Kidney (tissue), 14 donors: ENCODE results near the gene SPATA2. TPM values are rescaled to one million over a fixed set of nuclear protein-coding genes. Genes with fewer than 3 reads are reported as not detected.
A peak's percentile ranks its signal among the peaks of the same experiment; 100 is the strongest.

ENCODE experiments used
- DNase-seq, 5 donors: peaks; one replicate each; pipeline ENCODE4 v3.0.0-alpha.2; 2013 to 2020
- FAIRE-seq: peaks from 2 replicates; lab custom pipeline; 2012; peaks lifted over from hg19 to GRCh38; lab: Jason Lieb, UNC
- H3K27ac ChIP-seq, 2 donors: one replicate each; pipeline ENCODE4 v1.7.0; 2013; ENCODE audit warnings: low read depth in 2 of 2, low read length in 2 of 2, inconsistent platforms in 1 of 2
- H3K27me3 ChIP-seq: one replicate; pipeline ENCODE4 v1.7.1; 2013; ENCODE audit warnings: low read length, inconsistent platforms; ENCODE audit not compliant: control insufficient read depth, insufficient read depth
- H3K36me3 ChIP-seq, 3 donors: one replicate each; pipeline versions ENCODE4 v1.7.0 to v1.7.1; 2013; ENCODE audit warnings: low read length in 3 of 3, control low read depth in 1 of 3, inconsistent platforms in 1 of 3; ENCODE audit not compliant: insufficient read depth in 3 of 3, control insufficient read depth in 2 of 3
- H3K4me1 ChIP-seq, 3 donors: one replicate each; pipeline versions ENCODE4 v1.7.0 to v1.7.1; 2013; ENCODE audit warnings: low read length in 3 of 3, inconsistent platforms in 1 of 3, low read depth in 1 of 3; ENCODE audit not compliant: control insufficient read depth in 2 of 3, insufficient read depth in 2 of 3
- H3K4me3 ChIP-seq, 3 donors: one replicate each; pipeline versions ENCODE4 v1.7.0 to v1.8.1; 2013; ENCODE audit warnings: low read length in 3 of 3, control low read depth in 1 of 3, inconsistent platforms in 1 of 3
- H3K9ac ChIP-seq, 3 donors: one replicate each; pipeline versions ENCODE4 v1.7.0 to v1.7.1; 2013; ENCODE audit warnings: low read length in 3 of 3, control low read depth in 1 of 3, inconsistent platforms in 1 of 3
- H3K9me3 ChIP-seq, 3 donors: one replicate each; pipeline versions ENCODE4 v1.7.0 to v1.7.1; 2013; ENCODE audit warnings: low read length in 3 of 3, control low read depth in 1 of 3, inconsistent platforms in 1 of 3; ENCODE audit not compliant: control insufficient read depth in 2 of 3, insufficient read depth in 1 of 3
- intact Hi-C: fragments of 100-400 bp; cut with DNase I; formaldehyde crosslinking; loops from one replicate; pipeline ENCODE4 v1.11.1; 2022
- polyA plus RNA-seq: library from polyadenylated mRNA; stranded (reverse); fragments of 350-450 nt; fragmentation: Illumina TruSeq; extraction: RNeasy Lipid Tissue Mini Kit (QIAGEN cat#74804); gene quantifications from one replicate; pipeline ENCODE4 v1.2.3, GENCODE V29; 2014; ENCODE audit warnings: low read depth, low replicate concordance; ENCODE audit not compliant: insufficient read depth
- total RNA-seq: library from RNA; stranded (reverse); fragmentation: NEBNext Ultra II Directional; extraction: Animal tissue kit (Norgen Biotek cat#: 25700); gene quantifications from one replicate; pipeline ENCODE4 v1.2.1, GENCODE V29; 2021
- TF ChIP-seq, protein P1 (sequence below): IDR thresholded peaks from 3 replicates; pipeline ENCODE4 v1.5.1; 2012; ENCODE audit warnings: mild to moderate bottlenecking, moderate library complexity, borderline replicate concordance; ENCODE audit not compliant: insufficient read depth; ENCODE audit errors: extremely low read depth
- donor health status: control.
- donor health status: control.
- donor health status: control.
- donor health status: control.
- donor health status: control.
- donor health status: DM: yes; HTN: yes; CAD: no.
- donor health status: Normal renal cell carcinoma (clear cell type).

SPATA2 gene
- total and polyA plus RNA-seq, 2 donors from 2014 or later: 5.8 to 9.0 TPM

DNA sequence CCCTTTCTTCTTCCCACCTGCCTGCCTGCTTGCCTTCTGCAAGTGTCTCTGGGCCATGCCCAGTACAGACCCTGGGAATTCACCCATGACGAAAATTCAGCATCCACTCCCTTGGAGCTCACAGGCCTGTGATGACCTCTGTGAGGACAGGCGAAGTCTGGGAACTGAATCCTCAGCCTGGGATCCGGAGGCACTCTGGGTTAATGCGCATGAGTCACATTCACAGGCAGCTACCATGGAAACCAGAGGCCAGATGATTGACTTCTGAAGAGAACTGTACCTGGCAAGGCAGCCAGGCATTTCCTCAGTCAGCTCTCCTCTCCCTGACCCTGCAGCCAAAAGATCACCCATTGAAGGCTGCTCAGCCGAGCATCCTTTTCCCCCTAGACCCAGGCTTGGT lies 61.7 kb downstream of the SPATA2 start:
- H3K9ac ChIP-seq: no peak overlapping the region
- H3K4me1 ChIP-seq: peaks cover 0 to 4% (median 0%) of the 10 kb centered on the region in 3 donors
- H3K27ac ChIP-seq: no peak overlapping the region
- TF ChIP-seq, protein P1, sequence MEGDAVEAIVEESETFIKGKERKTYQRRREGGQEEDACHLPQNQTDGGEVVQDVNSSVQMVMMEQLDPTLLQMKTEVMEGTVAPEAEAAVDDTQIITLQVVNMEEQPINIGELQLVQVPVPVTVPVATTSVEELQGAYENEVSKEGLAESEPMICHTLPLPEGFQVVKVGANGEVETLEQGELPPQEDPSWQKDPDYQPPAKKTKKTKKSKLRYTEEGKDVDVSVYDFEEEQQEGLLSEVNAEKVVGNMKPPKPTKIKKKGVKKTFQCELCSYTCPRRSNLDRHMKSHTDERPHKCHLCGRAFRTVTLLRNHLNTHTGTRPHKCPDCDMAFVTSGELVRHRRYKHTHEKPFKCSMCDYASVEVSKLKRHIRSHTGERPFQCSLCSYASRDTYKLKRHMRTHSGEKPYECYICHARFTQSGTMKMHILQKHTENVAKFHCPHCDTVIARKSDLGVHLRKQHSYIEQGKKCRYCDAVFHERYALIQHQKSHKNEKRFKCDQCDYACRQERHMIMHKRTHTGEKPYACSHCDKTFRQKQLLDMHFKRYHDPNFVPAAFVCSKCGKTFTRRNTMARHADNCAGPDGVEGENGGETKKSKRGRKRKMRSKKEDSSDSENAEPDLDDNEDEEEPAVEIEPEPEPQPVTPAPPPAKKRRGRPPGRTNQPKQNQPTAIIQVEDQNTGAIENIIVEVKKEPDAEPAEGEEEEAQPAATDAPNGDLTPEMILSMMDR: no peak
- intact Hi-C loops: no loop called here
- H3K36me3 ChIP-seq: peaks cover 0 to 15% (median 8%) of the 10 kb centered on the region in 3 donors
- H3K9me3 ChIP-seq: no peaks in the 10 kb centered on the region
- no peaks in the 10 kb centered on the region for H3K27me3 ChIP-seq
- FAIRE-seq (no peak), DNase-seq (peak in 4 of 5 donors; percentile 69 to 88 (median 81))
- no peak overlapping the region for H3K4me3 ChIP-seq

Other genes starting within 250 kb of the SPATA2 start
- gene B4GALT5, start 201.7 kb downstream of the SPATA2 start, total RNA-seq: 73.3 TPM
- 21.4 TPM for gene B4GALT5, start 201.7 kb downstream of the SPATA2 start, polyA plus RNA-seq
- 22.4 TPM for gene SLC9A8, start 102.7 kb downstream of the SPATA2 start, total RNA-seq
- 4.5 TPM for gene SLC9A8, start 102.7 kb downstream of the SPATA2 start, polyA plus RNA-seq
- gene RNF114, start 20.9 kb upstream of the SPATA2 start, total RNA-seq: 89.2 TPM
- 70.7 TPM for gene RNF114, start 20.9 kb upstream of the SPATA2 start, polyA plus RNA-seq
- 3.7 TPM for gene SNAI1, start 67.5 kb upstream of the SPATA2 start, total RNA-seq
- gene SNAI1, start 67.5 kb upstream of the SPATA2 start, polyA plus RNA-seq: 4.5 TPM
- 99.1 TPM for gene UBE2V1, start 197.6 kb upstream of the SPATA2 start, total RNA-seq
- gene UBE2V1, start 197.6 kb upstream of the SPATA2 start, polyA plus RNA-seq: 105 TPM
- gene PEDS1, start 238.2 kb upstream of the SPATA2 start, total RNA-seq: 16.3 TPM
- gene PEDS1, start 238.2 kb upstream of the SPATA2 start, polyA plus RNA-seq: 18.3 TPM